Activated CD4-positive, alpha-beta memory T cell treated with anti-CD3 and anti-CD28 coated beads, Interleukin-2, amount 10 ng/mL, durations not matched to agents 7 days and 5 days (primary cell): Measurements from ENCODE around the gene SMIM36. TPM values are rescaled to one million over a fixed set of nuclear protein-coding genes. Genes with fewer than 3 reads are reported as not detected.
"Not testable (repeated sequence)": the region's sequence is repeated elsewhere in the genome, so short reads cannot be mapped to it uniquely, and the experiment has no call there.

Source experiments
- CTCF ChIA-PET: fragments of 350-600 bp; sonication (Branson Sonifier 250); formaldehyde crosslinking; loops from one replicate; lab custom pipeline; 2021; ENCODE audit warnings: antibody characterized with exemption, inconsistent platforms; lab: Charles Lee
- POLR2A ChIA-PET: fragments of 350-600 bp; sonication (Branson Sonifier 250); formaldehyde crosslinking; loops from one replicate; lab custom pipeline; 2021; ENCODE audit warnings: antibody characterized with exemption; lab: Charles Lee
- DNase-seq: peaks from one replicate; pipeline ENCODE4 v3.0.0-alpha.2; 2020
- H3K27ac Mint-ChIP-seq: one replicate; pipeline ENCODE4 v1.8.0; 2021; ENCODE audit warnings: mild to moderate bottlenecking, mixed read lengths
- H3K27me3 Mint-ChIP-seq: one replicate; pipeline ENCODE4 v1.8.0; 2021; ENCODE audit warnings: mixed read lengths
- H3K36me3 Mint-ChIP-seq: one replicate; pipeline ENCODE4 v1.8.0; 2021; ENCODE audit warnings: low read depth, mixed read lengths
- H3K4me1 Mint-ChIP-seq: one replicate; pipeline ENCODE4 v1.8.0; 2021; ENCODE audit warnings: mixed read lengths
- H3K4me3 Mint-ChIP-seq: one replicate; pipeline ENCODE4 v1.8.0; 2021; ENCODE audit warnings: mild to moderate bottlenecking, mixed read lengths
- H3K9me3 Mint-ChIP-seq: one replicate; pipeline ENCODE4 v1.8.0; 2021; ENCODE audit warnings: mixed read lengths
- total RNA-seq, 2 experiments: library from RNA; stranded (reverse); gene quantifications; one replicate each; pipeline ENCODE4 v1.2.3, GENCODE V29; 2021

The SMIM36 gene
- total RNA-seq, 2 experiments from 2014 or later = not detected

DNA sequence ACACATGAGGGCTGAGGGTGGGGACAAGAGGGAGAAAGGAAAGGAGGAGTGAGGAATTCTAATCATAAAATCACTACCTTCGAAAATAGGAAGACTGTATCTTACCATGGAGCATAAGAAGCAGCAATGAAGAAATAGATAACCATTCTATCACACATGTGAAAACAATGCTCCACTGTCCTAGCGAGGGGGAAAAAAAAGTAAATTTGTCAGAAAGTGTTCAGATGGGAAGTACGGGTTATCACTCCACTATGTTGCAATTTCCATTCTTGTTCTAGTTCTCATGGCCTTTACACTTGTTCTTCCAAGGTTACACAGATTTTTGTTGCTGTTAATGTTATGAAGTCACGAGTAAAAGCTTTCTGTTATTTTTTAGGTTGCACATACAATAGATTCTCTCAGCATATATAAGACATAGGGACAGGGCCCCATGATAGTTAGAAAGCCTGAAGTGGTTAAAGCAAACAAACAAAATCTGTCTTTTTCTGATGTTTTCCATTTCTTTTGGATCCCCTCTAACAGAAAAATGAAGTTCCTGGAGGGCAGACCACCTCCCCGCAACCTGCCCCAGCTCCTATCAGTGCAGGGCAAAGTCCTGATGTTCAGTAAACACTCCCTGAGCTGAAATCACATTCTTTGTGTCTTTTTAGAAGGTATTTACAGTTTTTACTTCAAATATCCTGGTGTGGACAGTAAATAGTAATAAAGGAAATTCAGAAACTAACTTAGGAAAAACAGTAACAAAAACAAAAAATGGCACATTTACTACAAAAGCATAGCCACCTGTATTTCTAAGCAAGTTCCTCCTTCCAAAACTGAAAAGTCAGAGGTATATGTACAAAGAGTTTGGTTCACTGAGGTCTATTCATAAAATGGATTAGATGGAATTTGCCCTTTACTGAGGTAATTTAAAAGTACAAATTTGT lies 103.3 kb downstream of the SMIM36 start:
- Mint-ChIP-seq H3K4me1 (no peaks in the 10 kb centered on the region), H3K4me3 (no peak overlapping the region), H3K27ac (no peak overlapping the region), H3K36me3 (peaks cover 78% of the 10 kb centered on the region), H3K27me3 (no peaks in the 10 kb centered on the region), H3K9me3 (no peaks in the 10 kb centered on the region)
- ChIA-PET POLR2A (interaction anchor here (3.1 kb wide), 1 partner anchor 13 kb away, joined by 15 read pairs; the partner anchor contains the start of gene MMD), CTCF (interaction anchor here (2.4 kb wide), 1 partner anchor 8 kb away, joined by 5 read pairs; no protein-coding TSS in a partner anchor)
- DNase-seq = no peak

DNA sequence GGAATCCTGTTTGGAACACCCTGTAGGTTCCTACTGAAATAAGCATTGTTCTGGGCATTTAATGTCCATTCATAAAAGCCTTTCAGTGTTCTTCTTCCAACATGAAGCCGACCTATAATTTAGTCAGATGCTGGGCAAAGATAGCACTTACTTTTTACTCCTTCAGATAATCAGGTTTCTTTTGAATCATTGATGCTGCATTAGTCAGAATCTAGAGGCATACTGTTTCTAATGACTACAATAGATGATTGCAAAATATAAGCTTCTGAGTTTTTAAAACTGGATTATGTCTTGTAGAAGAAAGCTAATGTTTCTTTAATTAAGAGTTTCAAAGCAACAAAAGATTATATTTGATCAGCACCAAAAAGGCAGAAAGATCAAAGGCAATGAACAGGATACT lies 105.7 kb downstream of the SMIM36 start:
- POLR2A ChIA-PET = interaction anchor here (1.9 kb wide), 1 partner anchor 16 kb away, joined by 7 read pairs; the partner anchor contains the start of gene MMD
- DNase-seq = no peak
- Mint-ChIP-seq H3K27ac (no peak overlapping the region), H3K9me3 (no peaks in the 10 kb centered on the region), H3K4me1 (no peaks in the 10 kb centered on the region), H3K27me3 (no peaks in the 10 kb centered on the region), H3K36me3 (peaks cover 72% of the 10 kb centered on the region), H3K4me3 (no peak overlapping the region)
- CTCF ChIA-PET = interaction anchor here (2.4 kb wide), 1 partner anchor 10 kb away, joined by 5 read pairs; no protein-coding TSS in a partner anchor

DNA sequence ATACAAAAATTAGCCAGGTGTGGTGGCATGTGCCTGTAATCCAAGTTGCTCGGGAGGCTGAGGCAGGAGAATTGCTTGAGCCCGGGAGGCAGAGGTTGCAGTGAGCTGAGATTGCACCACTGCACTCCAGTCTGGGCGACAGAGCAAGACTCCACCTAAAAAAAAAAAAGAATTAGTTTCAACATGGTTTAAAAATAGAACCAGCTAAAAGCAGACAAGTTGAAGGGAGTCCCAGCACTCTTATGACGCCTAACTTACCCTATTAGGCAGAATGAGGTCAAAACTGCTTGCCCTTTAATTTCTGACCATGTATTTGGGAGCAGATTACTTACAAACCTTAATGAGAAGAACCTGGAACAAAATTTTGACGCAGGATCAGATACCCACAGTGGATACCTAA lies 107.1 kb downstream of the SMIM36 start:
- H3K4me3 Mint-ChIP-seq, H3K27me3 Mint-ChIP-seq, CTCF ChIA-PET, DNase-seq, H3K4me1 Mint-ChIP-seq, POLR2A ChIA-PET, H3K9me3 Mint-ChIP-seq, H3K27ac Mint-ChIP-seq: not testable (repeated sequence)
- peaks cover 69% of the 10 kb centered on the region for H3K36me3 Mint-ChIP-seq

DNA sequence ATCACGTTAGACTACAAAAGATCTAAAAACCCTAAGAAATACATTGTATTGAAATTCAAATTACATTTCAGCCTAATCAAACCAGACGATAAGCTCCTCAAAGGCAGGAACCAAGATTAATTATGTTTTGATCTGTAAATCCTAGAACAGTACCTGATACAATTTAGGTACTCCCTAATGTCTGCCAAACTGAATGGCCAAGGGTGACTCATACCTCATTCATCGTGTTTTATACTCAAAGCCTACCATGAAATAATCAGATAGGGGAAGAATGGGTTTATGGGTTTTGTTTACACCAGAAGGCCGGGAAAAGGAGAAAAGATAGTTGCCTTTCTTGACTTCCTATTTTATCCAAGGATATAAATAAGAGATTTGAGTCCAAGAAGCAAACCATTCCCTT lies 108.9 kb downstream of the SMIM36 start:
- DNase-seq = no peak
- Mint-ChIP-seq H3K27me3 (no peaks in the 10 kb centered on the region), H3K4me1 (no peaks in the 10 kb centered on the region), H3K36me3 (peaks cover 71% of the 10 kb centered on the region), H3K9me3 (no peaks in the 10 kb centered on the region), H3K4me3 (no peak overlapping the region), H3K27ac (no peak overlapping the region)
- CTCF ChIA-PET = no interaction called here
- POLR2A ChIA-PET = no interaction called here

Other genes starting within 250 kb of the SMIM36 start
- gene HLF, start 246.5 kb downstream of the SMIM36 start, total RNA-seq = 1 to 10 TPM; 2.8 to 3.3 TPM
- gene MMD, start 89.6 kb downstream of the SMIM36 start, total RNA-seq = 10 to 100 TPM; 29.6 to 30.8 TPM
- not detected for gene TMEM100, start 211.4 kb upstream of the SMIM36 start, total RNA-seq
- gene PCTP, start 239.6 kb upstream of the SMIM36 start, total RNA-seq = 1 to 10 TPM; 6.9 to 7.2 TPM